ENCODE data around the gene HCN4. TPM values are rescaled to one million over a fixed set of nuclear protein-coding genes. Genes with fewer than 3 reads are reported as not detected.

Gene HCN4
- total and polyA plus RNA-seq, 3 donors from 2014 or later = 9.1 to 17.6 (median 12.6) TPM

DNA sequence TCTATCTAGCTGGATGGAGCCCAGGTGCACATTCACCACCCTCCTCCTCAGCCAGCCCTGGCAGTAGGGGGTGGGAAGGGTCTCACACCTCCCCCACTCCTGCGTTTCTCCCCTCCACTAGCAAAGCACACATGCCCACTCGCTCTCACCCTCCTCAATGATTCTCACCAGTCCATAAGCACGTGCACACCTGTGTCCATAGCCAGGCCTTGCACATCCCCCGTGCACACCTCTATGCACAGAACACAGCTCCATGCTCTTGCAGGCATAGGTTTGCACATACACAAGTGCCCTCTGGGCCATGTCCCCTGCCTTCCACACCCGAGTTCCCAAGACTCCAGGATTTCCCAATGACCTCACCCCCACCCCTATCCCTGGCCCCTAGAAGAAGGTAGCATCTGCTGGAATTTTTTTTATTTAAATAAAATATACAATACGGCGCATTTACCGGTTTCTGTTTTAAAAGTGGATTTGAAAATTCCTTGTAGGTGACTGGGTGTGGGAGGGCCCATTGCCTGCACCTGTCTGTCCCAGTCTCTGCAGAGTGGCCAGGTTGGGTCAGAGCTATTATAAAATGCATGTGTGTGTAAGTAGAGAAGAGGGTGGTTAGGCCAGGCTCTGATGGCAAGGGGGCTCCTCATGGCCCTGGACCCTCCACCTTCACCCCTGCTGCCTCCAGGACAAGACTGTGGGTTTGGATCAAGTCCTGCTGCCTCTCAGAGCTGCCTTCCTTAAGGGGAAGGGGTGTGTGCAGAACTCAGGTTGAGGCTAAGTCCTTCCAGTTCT, 49.1 kb downstream of the HCN4 start:
- WGBS, 2 donors = 54 to 71% methylated on average over 8 of the region's 8 CpGs
- intact Hi-C loops (cut with DNase I; ENCODE audit: low total_unique reads) = no loop called here
- TF ChIP-seq, protein P1, sequence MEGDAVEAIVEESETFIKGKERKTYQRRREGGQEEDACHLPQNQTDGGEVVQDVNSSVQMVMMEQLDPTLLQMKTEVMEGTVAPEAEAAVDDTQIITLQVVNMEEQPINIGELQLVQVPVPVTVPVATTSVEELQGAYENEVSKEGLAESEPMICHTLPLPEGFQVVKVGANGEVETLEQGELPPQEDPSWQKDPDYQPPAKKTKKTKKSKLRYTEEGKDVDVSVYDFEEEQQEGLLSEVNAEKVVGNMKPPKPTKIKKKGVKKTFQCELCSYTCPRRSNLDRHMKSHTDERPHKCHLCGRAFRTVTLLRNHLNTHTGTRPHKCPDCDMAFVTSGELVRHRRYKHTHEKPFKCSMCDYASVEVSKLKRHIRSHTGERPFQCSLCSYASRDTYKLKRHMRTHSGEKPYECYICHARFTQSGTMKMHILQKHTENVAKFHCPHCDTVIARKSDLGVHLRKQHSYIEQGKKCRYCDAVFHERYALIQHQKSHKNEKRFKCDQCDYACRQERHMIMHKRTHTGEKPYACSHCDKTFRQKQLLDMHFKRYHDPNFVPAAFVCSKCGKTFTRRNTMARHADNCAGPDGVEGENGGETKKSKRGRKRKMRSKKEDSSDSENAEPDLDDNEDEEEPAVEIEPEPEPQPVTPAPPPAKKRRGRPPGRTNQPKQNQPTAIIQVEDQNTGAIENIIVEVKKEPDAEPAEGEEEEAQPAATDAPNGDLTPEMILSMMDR (IDR thresholded peaks at IDR 0.05) = no peak
- no peak for TF ChIP-seq POLR2A (IDR thresholded peaks at IDR 0.05)
- Histone ChIP-seq H3K9me3 (no peaks in the 10 kb centered on the region), H3K36me3 (ENCODE audit: low read depth, missing control alignments) (no peaks in the 10 kb centered on the region), H3K4me3 (no peak overlapping the region), H3K4me1 (no peaks in the 10 kb centered on the region), H3K27ac (no peak overlapping the region), H3K27me3 (no peaks in the 10 kb centered on the region)
- no peak for DNase-seq

DNA sequence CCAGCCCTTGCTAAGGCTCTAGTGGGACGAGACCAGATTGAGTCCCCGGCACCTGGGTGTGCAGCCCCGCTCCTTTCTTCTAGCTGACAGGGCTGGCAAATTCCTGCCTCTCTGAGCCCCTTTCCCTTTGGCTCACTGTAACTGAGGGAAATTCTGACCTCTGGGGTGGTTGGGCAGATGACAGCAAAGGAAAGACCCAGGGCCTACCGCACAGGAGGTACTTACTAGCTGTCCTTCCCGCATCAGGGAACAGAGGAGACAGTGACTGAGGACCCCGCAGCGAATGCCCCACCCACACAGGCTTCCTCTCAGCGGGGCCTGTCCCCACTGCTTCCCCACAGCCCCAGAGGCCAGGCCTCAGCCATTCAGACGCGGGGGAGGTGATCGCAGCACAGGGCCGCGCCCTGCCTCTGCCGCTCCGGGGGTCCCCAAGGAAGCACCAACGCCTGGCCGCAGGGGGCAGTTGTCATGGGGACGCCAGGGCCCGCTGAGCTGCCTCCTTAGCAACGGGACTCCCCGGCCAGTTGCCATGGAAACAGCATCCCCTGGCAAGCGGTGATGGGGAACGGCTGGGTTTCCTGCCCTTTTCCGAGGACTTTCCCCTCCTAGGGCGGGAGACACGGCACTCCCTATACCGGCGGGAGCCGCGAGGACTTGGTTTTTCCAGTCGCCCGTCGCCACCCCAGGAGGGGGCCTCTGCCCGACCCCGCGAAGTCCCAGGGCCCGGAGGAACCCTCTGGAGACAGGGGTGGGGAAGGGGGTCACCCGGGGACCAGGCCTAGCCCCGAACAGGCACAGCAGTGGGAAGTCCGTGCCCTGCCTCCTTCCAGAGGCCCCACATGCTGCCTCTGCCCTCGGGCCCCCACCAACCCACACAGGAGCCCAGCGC, 50.1 kb downstream of the HCN4 start:
- WGBS, 2 donors = 24 to 35% methylated on average over 15 to 35 of the region's 42 CpGs
- peak; percentile 54 for DNase-seq

DNA sequence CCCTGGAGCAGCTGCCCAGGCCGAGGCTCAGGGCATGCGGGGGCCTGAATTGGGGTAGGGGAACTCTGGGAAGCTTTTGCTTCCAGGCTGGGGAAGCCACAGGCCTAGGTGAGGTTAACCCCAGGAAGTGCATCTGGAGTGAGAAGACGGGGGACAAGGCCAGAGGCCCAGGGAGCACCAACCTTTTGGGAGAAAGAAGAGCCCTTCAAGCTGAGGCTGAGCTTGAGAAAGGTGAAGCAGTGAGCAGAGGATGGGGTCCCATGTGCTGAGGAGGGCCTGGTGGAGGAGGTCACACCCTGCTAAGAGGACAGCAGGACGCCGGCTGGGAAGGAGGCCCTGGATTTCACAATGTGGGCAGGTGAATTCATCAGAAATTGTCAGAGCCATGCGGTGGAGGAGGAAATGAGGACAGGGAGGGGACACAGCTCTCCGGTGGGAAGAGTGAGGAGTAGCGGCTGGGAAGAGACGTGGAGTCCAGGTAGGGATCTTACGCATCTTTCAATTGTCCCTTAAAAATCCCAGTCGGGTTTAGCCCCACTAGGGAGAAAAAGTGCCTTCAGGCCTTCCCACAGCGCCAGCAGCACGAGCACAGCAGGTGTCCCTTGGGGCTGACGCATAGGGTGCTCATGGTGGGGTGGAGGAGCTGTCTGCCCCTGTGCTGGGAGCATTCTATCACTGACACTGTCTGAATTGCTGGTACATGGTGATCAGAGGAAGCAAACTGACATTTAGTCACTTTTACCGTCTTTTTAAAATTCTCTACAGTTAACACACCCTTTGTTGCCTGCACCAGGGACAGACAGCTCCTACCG, 50.9 kb downstream of the HCN4 start:
- TF ChIP-seq POLR2A (IDR thresholded peaks at IDR 0.05) = no peak
- TF ChIP-seq, protein P1 (IDR thresholded peaks at IDR 0.05) = no peak
- Histone ChIP-seq H3K27me3 (no peaks in the 10 kb centered on the region), H3K27ac (no peak overlapping the region), H3K36me3 (ENCODE audit: low read depth, missing control alignments) (no peaks in the 10 kb centered on the region), H3K4me1 (no peaks in the 10 kb centered on the region), H3K4me3 (no peak overlapping the region), H3K9me3 (no peaks in the 10 kb centered on the region)
- intact Hi-C loops (cut with DNase I; ENCODE audit: low total_unique reads) = no loop called here
- no peak for DNase-seq
- WGBS, 2 donors = 81 to 83% methylated on average over 16 of the region's 16 CpGs

More for the DNA sequence above, 50.1 kb downstream of the HCN4 start:
- Histone ChIP-seq H3K27ac (no peak overlapping the region), H3K9me3 (no peaks in the 10 kb centered on the region), H3K4me1 (no peaks in the 10 kb centered on the region), H3K36me3 (ENCODE audit: low read depth, missing control alignments) (no peaks in the 10 kb centered on the region), H3K4me3 (no peak overlapping the region), H3K27me3 (no peaks in the 10 kb centered on the region)
- TF ChIP-seq, protein P1 (IDR thresholded peaks at IDR 0.05) = no peak
- no peak for TF ChIP-seq POLR2A (IDR thresholded peaks at IDR 0.05)
- intact Hi-C loops (cut with DNase I; ENCODE audit: low total_unique reads) = no loop called here

DNA sequence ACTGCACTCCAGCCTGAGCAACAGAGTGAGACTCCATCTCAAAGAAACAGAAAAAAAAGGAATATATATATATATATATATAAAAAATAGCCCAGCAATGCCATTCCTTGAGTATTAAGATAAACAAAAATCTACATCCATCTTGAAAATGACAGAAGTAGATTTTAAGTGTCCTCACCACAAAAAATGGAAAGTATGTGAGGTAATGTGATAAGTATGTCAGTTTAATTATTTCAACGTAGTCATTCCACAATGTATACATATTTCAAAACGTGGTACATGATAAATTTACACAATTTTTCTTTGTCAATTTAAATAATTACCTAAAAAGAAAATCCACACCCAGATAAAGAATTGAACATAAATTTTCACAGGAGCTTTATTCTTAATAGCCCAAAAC, 54.9 kb downstream of the HCN4 start:
- no peak for DNase-seq
- H3K4me3 ChIP-seq = no peak overlapping the region
- no peaks in the 10 kb centered on the region for H3K9me3 ChIP-seq
- WGBS, 2 donors = 63 to 74% methylated on average over 2 of the region's 2 CpGs
- H3K4me1 ChIP-seq = no peaks in the 10 kb centered on the region
- TF ChIP-seq, protein P1 (IDR thresholded peaks at IDR 0.05) = no peak
- TF ChIP-seq POLR2A (IDR thresholded peaks at IDR 0.05) = no peak
- intact Hi-C loops (cut with DNase I; ENCODE audit: low total_unique reads) = no loop called here
- no peaks in the 10 kb centered on the region for H3K27me3 ChIP-seq
- H3K36me3 ChIP-seq (ENCODE audit: low read depth, missing control alignments) = no peaks in the 10 kb centered on the region
- no peak overlapping the region for H3K27ac ChIP-seq
